CD4-positive, alpha-beta memory T cell (primary cell): ENCODE data around the gene DYNAP. TPM values are rescaled to one million over a fixed set of nuclear protein-coding genes. Genes with fewer than 3 reads are reported as not detected.
A peak's percentile ranks its signal among the peaks of the same experiment; 100 is the strongest.

Experiments used
- CTCF ChIA-PET: fragments of 350-600 bp; sonication (Branson Sonifier 250); formaldehyde crosslinking; loops from one replicate; lab custom pipeline; 2021; ENCODE audit warnings: inconsistent platforms; ENCODE audit not compliant: partially characterized antibody; lab: Charles Lee
- POLR2A ChIA-PET: fragments of 350-600 bp; sonication (Branson Sonifier 250); formaldehyde crosslinking; loops from one replicate; lab custom pipeline; 2021; ENCODE audit not compliant: partially characterized antibody; lab: Charles Lee
- DNase-seq, 5 donors: peaks; one replicate each; pipeline versions ENCODE4 v3.0.0 to v3.0.0-alpha.2; 2020 to 2022; ENCODE audit warnings: mixed read lengths in 1 of 5
- H3K27ac ChIP-seq: one replicate; pipeline ENCODE4 v1.7.0; 2013; ENCODE audit warnings: low read depth, low read length
- H3K27me3 ChIP-seq: 2 replicates; pipeline ENCODE4 v1.7.0; 2013; ENCODE audit warnings: mild to moderate bottlenecking, low read length, moderate library complexity; ENCODE audit not compliant: insufficient read depth
- H3K36me3 ChIP-seq: 2 replicates; pipeline ENCODE4 v1.7.0; 2013; ENCODE audit warnings: mild to moderate bottlenecking, low read length, moderate library complexity; ENCODE audit not compliant: insufficient read depth
- H3K4me1 ChIP-seq: 2 replicates; pipeline ENCODE4 v1.7.0; 2013; ENCODE audit warnings: mild to moderate bottlenecking, low read length, moderate library complexity; ENCODE audit not compliant: insufficient read depth
- H3K4me3 ChIP-seq, 2 donors: one replicate each; pipeline ENCODE4 v1.7.0; 2013; ENCODE audit warnings: low read length in 2 of 2, mild to moderate bottlenecking in 1 of 2
- H3K9me3 ChIP-seq, 2 donors: one replicate each; pipeline ENCODE4 v1.7.0; 2013; ENCODE audit warnings: low read length in 2 of 2, control low read depth in 1 of 2; ENCODE audit not compliant: control insufficient read depth in 1 of 2
- H3K27ac Mint-ChIP-seq, 7 donors: one replicate each; pipeline ENCODE4 v1.8.0; 2020 to 2021; ENCODE audit warnings: mixed read lengths in 7 of 7, mild to moderate bottlenecking in 6 of 7, inconsistent platforms in 3 of 7, moderate library complexity in 3 of 7
- H3K27me3 Mint-ChIP-seq, 2 donors: one replicate each; pipeline ENCODE4 v1.8.0; 2020 to 2021; ENCODE audit warnings: mixed read lengths in 2 of 2
- H3K36me3 Mint-ChIP-seq, 2 donors: one replicate each; pipeline ENCODE4 v1.8.0; 2020 to 2021; ENCODE audit warnings: mixed read lengths in 2 of 2, inconsistent platforms in 1 of 2, mild to moderate bottlenecking in 1 of 2
- H3K4me1 Mint-ChIP-seq, 4 donors: one replicate each; pipeline ENCODE4 v1.8.0; 2020 to 2021; ENCODE audit warnings: mixed read lengths in 4 of 4, mild to moderate bottlenecking in 1 of 4
- H3K4me3 Mint-ChIP-seq, 8 donors: one replicate each; pipeline ENCODE4 v1.8.0; 2020 to 2021; ENCODE audit warnings: mixed read lengths in 8 of 8, mild to moderate bottlenecking in 7 of 8, moderate library complexity in 6 of 8, inconsistent platforms in 3 of 8
- H3K9me3 Mint-ChIP-seq, 8 donors: one replicate each; pipeline ENCODE4 v1.8.0; 2020 to 2021; ENCODE audit warnings: mixed read lengths in 8 of 8, mild to moderate bottlenecking in 5 of 8, inconsistent platforms in 3 of 8, moderate library complexity in 1 of 8
- intact Hi-C: fragments of 100-400 bp; cut with micrococcal nuclease; formaldehyde crosslinking; loops from one replicate; pipeline ENCODE4 v1.15.1; 2023
- polyA plus RNA-seq, 2 donors: library from polyadenylated mRNA; unstranded; fragments of 300-500 nt; fragmentation: Illumina TruSeq; gene quantifications; one replicate each; pipeline ENCODE4 v1.2.3, GENCODE V29; 2021
- total RNA-seq, 2 experiments: library from RNA; stranded (reverse); gene quantifications; one replicate each; pipeline ENCODE4 v1.2.3, GENCODE V29; 2021

The DYNAP gene
- not detected for total RNA-seq
- not detected for polyA plus RNA-seq

- no peak within 1 kb of the TSS for H3K27ac ChIP-seq
- intact Hi-C loops: no loop called here
- H3K27me3 ChIP-seq: no peaks in the 10 kb centered on the region
- H3K36me3 Mint-ChIP-seq: no peaks in the 10 kb centered on the region
- H3K4me3 ChIP-seq: no peak within 1 kb of the TSS
- no peaks in the 10 kb centered on the region for H3K4me1 Mint-ChIP-seq
- no peak within 1 kb of the TSS for H3K4me3 Mint-ChIP-seq
- POLR2A ChIA-PET: no interaction called here
- no peaks in the 10 kb centered on the region for H3K4me1 ChIP-seq
- CTCF ChIA-PET: no interaction called here
- no peak within 1 kb of the TSS for H3K27ac Mint-ChIP-seq
- H3K36me3 ChIP-seq: no peaks in the 10 kb centered on the region
- H3K9me3 ChIP-seq: no peaks in the 10 kb centered on the region
- H3K9me3 Mint-ChIP-seq: peaks cover 0 to 2% (median 0%) of the 10 kb centered on the region in 8 donors
- peaks cover 5 to 7% of the 10 kb centered on the region in 2 donors for H3K27me3 Mint-ChIP-seq
- no peak for DNase-seq
These were observed at the start of gene DYNAP for GRCh38 chr18:54590945-54591344. DYNAP (plus strand) TSS chr18:54591245; CDS start chr18:54591283, 38 bp downstream.

- no peak overlapping the region for H3K4me3 Mint-ChIP-seq
- CTCF ChIA-PET: no interaction called here
- H3K4me1 Mint-ChIP-seq: no peaks in the 10 kb centered on the region
- H3K27me3 Mint-ChIP-seq: peaks cover 1 to 5% of the 10 kb centered on the region in 2 donors
- H3K4me3 ChIP-seq: no peak overlapping the region
- H3K4me1 ChIP-seq: no peaks in the 10 kb centered on the region
- no peak overlapping the region for H3K27ac Mint-ChIP-seq
- H3K9me3 Mint-ChIP-seq: peaks cover 0 to 3% (median 0%) of the 10 kb centered on the region in 8 donors
- POLR2A ChIA-PET: no interaction called here
- intact Hi-C loops: no loop called here
- no peaks in the 10 kb centered on the region for H3K9me3 ChIP-seq
- H3K36me3 ChIP-seq: no peaks in the 10 kb centered on the region
- H3K27ac ChIP-seq: no peak overlapping the region
- no peaks in the 10 kb centered on the region for H3K36me3 Mint-ChIP-seq
- DNase-seq: no peak
- no peaks in the 10 kb centered on the region for H3K27me3 ChIP-seq
These were observed 39.5 kb upstream of the DYNAP start for GRCh38 chr18:54551590-54551989.

GRCh38 chr18:54555286-54555685 lies 35.8 kb upstream of the DYNAP start:
- Mint-ChIP-seq H3K4me1 (no peaks in the 10 kb centered on the region), H3K27me3 (peaks cover 0 to 2% of the 10 kb centered on the region in 2 donors), H3K36me3 (no peaks in the 10 kb centered on the region), H3K27ac (no peak overlapping the region), H3K4me3 (no peak overlapping the region), H3K9me3 (no peaks in the 10 kb centered on the region)
- DNase-seq: no peak
- CTCF ChIA-PET: no interaction called here
- POLR2A ChIA-PET: no interaction called here
- Histone ChIP-seq H3K27me3 (no peaks in the 10 kb centered on the region), H3K9me3 (no peaks in the 10 kb centered on the region), H3K27ac (no peak overlapping the region), H3K4me1 (no peaks in the 10 kb centered on the region), H3K4me3 (no peak overlapping the region), H3K36me3 (no peaks in the 10 kb centered on the region)
- intact Hi-C loops: loop anchor here (5.0 kb wide), 1 partner anchor 117 kb away; no protein-coding TSS in a partner anchor

GRCh38 chr18:54555996-54556395 lies 35.0 kb upstream of the DYNAP start:
- no peak overlapping the region for H3K27ac ChIP-seq
- H3K4me1 Mint-ChIP-seq: no peaks in the 10 kb centered on the region

GRCh38 chr18:54557958-54558357 lies 33.1 kb upstream of the DYNAP start:
- H3K4me1 Mint-ChIP-seq: no peaks in the 10 kb centered on the region
- H3K27me3 Mint-ChIP-seq: peaks cover 0 to 2% of the 10 kb centered on the region in 2 donors
- H3K9me3 ChIP-seq: no peaks in the 10 kb centered on the region
- intact Hi-C loops: loop anchor here (5.0 kb wide), 1 partner anchor 114 kb away; no protein-coding TSS in a partner anchor
- no peak overlapping the region for H3K4me3 Mint-ChIP-seq
- no peak for DNase-seq
- no peaks in the 10 kb centered on the region for H3K4me1 ChIP-seq
- H3K27ac Mint-ChIP-seq: no peak overlapping the region
- ChIA-PET CTCF (no interaction called here), POLR2A (no interaction called here)
- H3K36me3 Mint-ChIP-seq: no peaks in the 10 kb centered on the region
- H3K9me3 Mint-ChIP-seq: no peaks in the 10 kb centered on the region
- H3K27me3 ChIP-seq: no peaks in the 10 kb centered on the region
- no peak overlapping the region for H3K27ac ChIP-seq
- H3K4me3 ChIP-seq: no peak overlapping the region
- H3K36me3 ChIP-seq: no peaks in the 10 kb centered on the region

More at GRCh38 chr18:54555996-54556395, 35.0 kb upstream of the DYNAP start:
- H3K4me1 ChIP-seq: no peaks in the 10 kb centered on the region
- intact Hi-C loops: loop anchor here (5.0 kb wide), 1 partner anchor 116 kb away; no protein-coding TSS in a partner anchor
- no peaks in the 10 kb centered on the region for H3K36me3 ChIP-seq
- Mint-ChIP-seq H3K27me3 (peaks cover 0 to 2% of the 10 kb centered on the region in 2 donors), H3K4me3 (no peak overlapping the region), H3K36me3 (no peaks in the 10 kb centered on the region), H3K27ac (no peak overlapping the region), H3K9me3 (no peaks in the 10 kb centered on the region)
- ChIA-PET POLR2A (no interaction called here), CTCF (no interaction called here)
- H3K4me3 ChIP-seq: no peak overlapping the region
- no peak for DNase-seq
- no peaks in the 10 kb centered on the region for H3K27me3 ChIP-seq
- H3K9me3 ChIP-seq: no peaks in the 10 kb centered on the region

GRCh38 chr18:54558609-54559585 lies 32.1 kb upstream of the DYNAP start:
- intact Hi-C loops: loop anchor here (1.0 to 5.0 kb wide), 2 partner anchors 113 to 424 kb away; no protein-coding TSS in a partner anchor
- DNase-seq: peak in 2 of 5 donors; percentile 10 to 16
- H3K4me1 Mint-ChIP-seq: no peaks in the 10 kb centered on the region
- ChIA-PET CTCF (no interaction called here), POLR2A (interaction anchor here (0.7 kb wide), 1 partner anchor 417 kb away, joined by 3 read pairs; no protein-coding TSS in a partner anchor)
- H3K36me3 Mint-ChIP-seq: no peaks in the 10 kb centered on the region
- no peaks in the 10 kb centered on the region for H3K4me1 ChIP-seq
- no peak overlapping the region for H3K27ac ChIP-seq
- peaks cover 0 to 2% of the 10 kb centered on the region in 2 donors for H3K27me3 Mint-ChIP-seq
- H3K36me3 ChIP-seq: no peaks in the 10 kb centered on the region
- no peak overlapping the region for H3K4me3 ChIP-seq
- no peaks in the 10 kb centered on the region for H3K27me3 ChIP-seq
- no peaks in the 10 kb centered on the region for H3K9me3 ChIP-seq
- H3K4me3 Mint-ChIP-seq: no peak overlapping the region
- H3K27ac Mint-ChIP-seq: no peak overlapping the region
- H3K9me3 Mint-ChIP-seq: no peaks in the 10 kb centered on the region

GRCh38 chr18:54561706-54562267 lies 29.3 kb upstream of the DYNAP start:
- no peak for DNase-seq
- no peaks in the 10 kb centered on the region for H3K36me3 ChIP-seq
- no peak overlapping the region for H3K27ac ChIP-seq
- Mint-ChIP-seq H3K27me3 (peaks cover 0 to 2% of the 10 kb centered on the region in 2 donors), H3K4me1 (no peaks in the 10 kb centered on the region), H3K4me3 (no peak overlapping the region), H3K9me3 (no peaks in the 10 kb centered on the region), H3K27ac (no peak overlapping the region), H3K36me3 (no peaks in the 10 kb centered on the region)
- no peaks in the 10 kb centered on the region for H3K27me3 ChIP-seq
- ChIA-PET CTCF (interaction anchor here (0.9 kb wide), 1 partner anchor 422 kb away, joined by 3 read pairs; no protein-coding TSS in a partner anchor), POLR2A (no interaction called here)
- no peak overlapping the region for H3K4me3 ChIP-seq
- intact Hi-C loops: no loop called here
- H3K9me3 ChIP-seq: no peaks in the 10 kb centered on the region
- no peaks in the 10 kb centered on the region for H3K4me1 ChIP-seq
